Body of pancreas (tissue), 4 donors: ENCODE measurements around the gene EWSR1. TPM values are rescaled to one million over a fixed set of nuclear protein-coding genes. Genes with fewer than 3 reads are reported as not detected.

ENCODE experiments used
- ATAC-seq: fragments of 150-250 bp; one replicate; pipeline ENCODE4 v1.9.1; 2016
- DNase-seq, 4 donors: peaks; one replicate each; pipeline ENCODE4 v3.0.0-alpha.2; 2019
- H3K27ac ChIP-seq, 4 donors: fragments of 200-600 bp; sonication (generic); 1 replicate in 3 of 4; 2 replicates in 1 of 4; pipeline versions ENCODE4 v1.5.1 to v1.6.1; 2016 to 2019; ENCODE audit warnings: mild to moderate bottlenecking in 1 of 4, mixed read lengths in 1 of 4, moderate library complexity in 1 of 4
- H3K27me3 ChIP-seq, 2 donors: fragments of 200-600 bp; sonication (generic); one replicate each; pipeline ENCODE4 v1.6.0; 2016; ENCODE audit warnings: mild to moderate bottlenecking in 1 of 2
- H3K36me3 ChIP-seq, 2 donors: fragments of 200-600 bp; sonication (generic); replicated peaks in 1 of 2; 2 replicates each; pipeline ENCODE4 v1.5.1; 2016; ENCODE audit warnings: low read depth in 2 of 2; ENCODE audit not compliant: insufficient read depth in 1 of 2
- H3K4me1 ChIP-seq: fragments of 200-600 bp; sonication (generic); one replicate; pipeline ENCODE4 v1.6.0; 2016
- H3K4me3 ChIP-seq, 2 donors: fragments of 200-600 bp; sonication (generic); 1 replicate in 1 of 2; 2 replicates in 1 of 2; pipeline ENCODE4 v1.5.1; 2016 to 2019
- H3K9me3 ChIP-seq, 3 donors: fragments of 200-600 bp; sonication (generic); 1 replicate in 2 of 3; 2 replicates in 1 of 3; pipeline ENCODE4 v1.5.1; 2016
- CTCF ChIP-seq, 7 experiments: fragments of 450-650 bp in 4 of 7; fragments of 200-600 bp in 3 of 7; sonication (generic) in 3 of 7; IDR thresholded peaks; one replicate each; pipeline ENCODE4 v1.5.1; 2016 to 2019; ENCODE audit warnings: antibody characterized with exemption in 7 of 7
- POLR2A ChIP-seq, 3 donors: fragments of 450-650 bp; IDR thresholded peaks; one replicate each; pipeline ENCODE4 v1.6.1; 2016; ENCODE audit warnings: antibody characterized with exemption in 3 of 3, mild to moderate bottlenecking in 2 of 3
- WGBS, 2 donors: methylation state at CpG; one replicate each; pipeline ENCODE4 v1.1.5; 2017; 5-methylcytosine and 5-hydroxymethylcytosine counted together
- intact Hi-C: fragments of 100-400 bp; cut with DNase I; formaldehyde crosslinking; loops from one replicate; pipeline ENCODE4 v1.15.1; 2023
- total RNA-seq, 2 donors: library from RNA; depleted of rRNA; stranded (reverse); fragments of >200 nt; gene quantifications; one replicate each; pipeline ENCODE4 v1.1.0, GENCODE V29; 2016

Gene EWSR1
- total RNA-seq, 2 donors from 2014 or later: 142 to 175 TPM

GRCh38 chr22:29269230-29269604 lies 1.1 kb downstream of the EWSR1 start:
- intact Hi-C loops: no loop called here
- peak overlapping the region; percentile 74 to 79 for H3K4me3 ChIP-seq
- peaks cover 0 to 3% of the 10 kb centered on the region in 2 donors for H3K36me3 ChIP-seq
- H3K27ac ChIP-seq: peak overlapping the region; percentile 99 to 100 (median 100)
- no peaks in the 10 kb centered on the region for H3K27me3 ChIP-seq
- TF ChIP-seq CTCF (IDR thresholded peaks at IDR 0.05) (no peak), POLR2A (IDR thresholded peaks at IDR 0.05) (no peak)
- ATAC-seq (no peak), DNase-seq (peak in 1 of 4 donors; percentile 8)
- H3K9me3 ChIP-seq: no peaks in the 10 kb centered on the region
- 1 to 2% methylated on average over 14 of the region's 14 CpGs for WGBS, 2 donors
- H3K4me1 ChIP-seq: peaks cover 61% of the 10 kb centered on the region

GRCh38 chr22:29269731-29270474 lies 1.8 kb downstream of the EWSR1 start:
- peaks cover 0 to 3% of the 10 kb centered on the region in 2 donors for H3K36me3 ChIP-seq
- intact Hi-C loops: no loop called here
- TF ChIP-seq CTCF (IDR thresholded peaks at IDR 0.05): no peak
- no peak for TF ChIP-seq POLR2A (IDR thresholded peaks at IDR 0.05)
- no peak for ATAC-seq
- peaks cover 60% of the 10 kb centered on the region for H3K4me1 ChIP-seq
- peak overlapping the region; percentile 74 to 79 for H3K4me3 ChIP-seq
- H3K27me3 ChIP-seq: no peaks in the 10 kb centered on the region
- DNase-seq: peak in 2 of 4 donors; percentile 38 to 49
- H3K9me3 ChIP-seq: no peaks in the 10 kb centered on the region
- 2 to 3% methylated on average over 13 of the region's 13 CpGs for WGBS, 2 donors
- peak overlapping the region; percentile 99 to 100 (median 100) for H3K27ac ChIP-seq

- H3K4me3 ChIP-seq: no peak overlapping the region
- intact Hi-C loops: no loop called here
- WGBS, 2 donors: 8% methylated on average over 9 of the region's 9 CpGs
- DNase-seq (no peak), ATAC-seq (no peak)
- H3K27me3 ChIP-seq: no peaks in the 10 kb centered on the region
- H3K36me3 ChIP-seq: peaks cover 0 to 3% of the 10 kb centered on the region in 2 donors
- TF ChIP-seq POLR2A (IDR thresholded peaks at IDR 0.05): no peak
- no peak for TF ChIP-seq CTCF (IDR thresholded peaks at IDR 0.05)
- H3K4me1 ChIP-seq: peaks cover 67% of the 10 kb centered on the region
- peak overlapping the region; percentile 99 to 100 (median 100) for H3K27ac ChIP-seq
- no peaks in the 10 kb centered on the region for H3K9me3 ChIP-seq
These were observed 2.6 kb downstream of the EWSR1 start for GRCh38 chr22:29270475-29271271.

- Histone ChIP-seq H3K4me3 (no peak overlapping the region), H3K4me1 (peaks cover 70% of the 10 kb centered on the region), H3K9me3 (no peaks in the 10 kb centered on the region), H3K27me3 (no peaks in the 10 kb centered on the region), H3K36me3 (peaks cover 2 to 3% of the 10 kb centered on the region in 2 donors), H3K27ac (peak overlapping the region in 1 of 4 donors; percentile 9)
- intact Hi-C loops: no loop called here
- 64 to 71% methylated on average over 2 of the region's 2 CpGs for WGBS, 2 donors
- ATAC-seq (no peak), DNase-seq (no peak)
- TF ChIP-seq POLR2A (IDR thresholded peaks at IDR 0.05) (no peak), CTCF (IDR thresholded peaks at IDR 0.05) (no peak)
These were observed 4.6 kb downstream of the EWSR1 start for GRCh38 chr22:29272624-29273023.
